Measurements from ENCODE around the gene SMPD3. TPM values are rescaled to one million over a fixed set of nuclear protein-coding genes. Genes with fewer than 3 reads are reported as not detected.
A peak's percentile ranks its signal among the peaks of the same experiment; 100 is the strongest.

SMPD3 gene
- total RNA-seq, 4 donors from 2014 or later = 0.33 to 2.4 (median 1.3) TPM

GRCh38 chr16:68346892-68347480 lies 101.3 kb downstream of the SMPD3 start:
- Histone ChIP-seq H3K27me3 (no peaks in the 10 kb centered on the region), H3K27ac (peak overlapping the region; percentile 42 to 73 (median 50)), H3K36me3 (peaks cover 8 to 24% of the 10 kb centered on the region in 2 donors), H3K9me3 (no peaks in the 10 kb centered on the region), H3K4me1 (peaks cover 35 to 36% of the 10 kb centered on the region in 2 donors), H3K4me3 (replicated peaks in 1 of 3) (no peak overlapping the region)
- TF ChIP-seq CTCF (IDR thresholded peaks at IDR 0.05) = no peak
- no peak for TF ChIP-seq POLR2A (IDR thresholded peaks at IDR 0.05)
- peak; percentile 44 to 65 for DNase-seq
- intact Hi-C loops (cut with DNase I) = no loop called here
- WGBS, 2 donors = 66 to 71% methylated on average over 7 to 11 of the region's 12 CpGs

- H3K9me3 ChIP-seq = no peaks in the 10 kb centered on the region
- peak; percentile 87 to 90 for DNase-seq
- no peak overlapping the region for H3K4me3 ChIP-seq (replicated peaks in 1 of 3)
- no peak for TF ChIP-seq POLR2A (IDR thresholded peaks at IDR 0.05)
- TF ChIP-seq CTCF (IDR thresholded peaks at IDR 0.05) = peak in 5 of 6 experiments; percentile 14 to 40 (median 32)
- H3K27ac ChIP-seq = peak overlapping the region; percentile 42 to 73 (median 50)
- 53 to 54% methylated on average over 14 to 16 of the region's 16 CpGs for WGBS, 2 donors
- H3K36me3 ChIP-seq = peaks cover 8 to 18% of the 10 kb centered on the region in 2 donors
- intact Hi-C loops (cut with DNase I) = no loop called here
- H3K4me1 ChIP-seq = peaks cover 43 to 45% of the 10 kb centered on the region in 2 donors
- no peaks in the 10 kb centered on the region for H3K27me3 ChIP-seq
Observed at GRCh38 chr16:68345958-68346635, 102.2 kb downstream of the SMPD3 start.

GRCh38 chr16:68345351-68345810 lies 102.9 kb downstream of the SMPD3 start:
- Histone ChIP-seq H3K27me3 (no peaks in the 10 kb centered on the region), H3K27ac (peak overlapping the region in 2 of 3 donors; percentile 41 to 50), H3K36me3 (peaks cover 8 to 15% of the 10 kb centered on the region in 2 donors), H3K4me1 (peaks cover 43 to 48% of the 10 kb centered on the region in 2 donors), H3K9me3 (no peaks in the 10 kb centered on the region), H3K4me3 (replicated peaks in 1 of 3) (no peak overlapping the region)
- TF ChIP-seq POLR2A (IDR thresholded peaks at IDR 0.05) (no peak), CTCF (IDR thresholded peaks at IDR 0.05) (no peak)
- intact Hi-C loops (cut with DNase I) = no loop called here
- no peak for DNase-seq
- 71 to 73% methylated on average over 11 of the region's 11 CpGs for WGBS, 2 donors

GRCh38 chr16:68344252-68344651 lies 104.1 kb downstream of the SMPD3 start:
- 76 to 87% methylated on average over 11 of the region's 11 CpGs for WGBS, 2 donors
- Histone ChIP-seq H3K9me3 (no peaks in the 10 kb centered on the region), H3K4me1 (peaks cover 43 to 49% of the 10 kb centered on the region in 2 donors), H3K27ac (no peak overlapping the region), H3K4me3 (replicated peaks in 1 of 3) (no peak overlapping the region), H3K27me3 (no peaks in the 10 kb centered on the region), H3K36me3 (peaks cover 5 to 12% of the 10 kb centered on the region in 2 donors)
- no peak for DNase-seq
- intact Hi-C loops (cut with DNase I) = no loop called here
- TF ChIP-seq CTCF (IDR thresholded peaks at IDR 0.05) = no peak
- TF ChIP-seq POLR2A (IDR thresholded peaks at IDR 0.05) = no peak

- no peak for TF ChIP-seq CTCF (IDR thresholded peaks at IDR 0.05)
- TF ChIP-seq POLR2A (IDR thresholded peaks at IDR 0.05) = no peak
- Histone ChIP-seq H3K27ac (no peak overlapping the region), H3K9me3 (no peaks in the 10 kb centered on the region), H3K4me3 (replicated peaks in 1 of 3) (no peak overlapping the region), H3K36me3 (peaks cover 0 to 1% of the 10 kb centered on the region in 2 donors), H3K4me1 (peaks cover 53 to 56% of the 10 kb centered on the region in 2 donors), H3K27me3 (no peaks in the 10 kb centered on the region)
- no peak for DNase-seq
- intact Hi-C loops (cut with DNase I) = no loop called here
- WGBS, 2 donors = 96 to 97% methylated on average over 7 of the region's 7 CpGs
Observed at GRCh38 chr16:68343137-68343536, 105.2 kb downstream of the SMPD3 start.
